ES-I3 (cell line): ENCODE measurements around the gene KCNQ4.

Experiments
- H3K36me3 ChIP-seq: 2 replicates; pipeline ENCODE4 v1.6.1; 2013; ENCODE audit warnings: mild to moderate bottlenecking, low read length, control low read depth, moderate library complexity; ENCODE audit not compliant: insufficient read depth
- H3K4me1 ChIP-seq: 2 replicates; pipeline ENCODE4 v1.6.1; 2013; ENCODE audit warnings: mild to moderate bottlenecking, control low read depth, low read length; ENCODE audit not compliant: insufficient read depth
- H3K9ac ChIP-seq: 2 replicates; pipeline ENCODE4 v1.6.1; 2013; ENCODE audit warnings: low read depth, mild to moderate bottlenecking, low read length, moderate library complexity
- H3K9me3 ChIP-seq: 2 replicates; pipeline ENCODE4 v1.6.1; 2013; ENCODE audit warnings: mild to moderate bottlenecking, low read length, moderate library complexity; ENCODE audit not compliant: control insufficient read depth, insufficient read depth

The KCNQ4 gene

GRCh38 chr1:40763742-40764532, 19.6 kb upstream of the KCNQ4 start:
- no peaks in the 10 kb centered on the region for H3K9me3 ChIP-seq
- peaks cover 10% of the 10 kb centered on the region for H3K36me3 ChIP-seq
- no peak overlapping the region for H3K9ac ChIP-seq
- no peaks in the 10 kb centered on the region for H3K4me1 ChIP-seq

GRCh38 chr1:40764981-40765380, 18.6 kb upstream of the KCNQ4 start:
- H3K9ac ChIP-seq, result no peak overlapping the region
- H3K4me1 ChIP-seq, result 0 out of 2 replicates have a peak, but pooled peaks cover 3% of the 10 kb centered on the region
- H3K36me3 ChIP-seq, result peaks cover 14% of the 10 kb centered on the region
- H3K9me3 ChIP-seq, result no peaks in the 10 kb centered on the region

GRCh38 chr1:40766017-40766416, 17.6 kb upstream of the KCNQ4 start:
- peaks cover 16% of the 10 kb centered on the region for H3K36me3 ChIP-seq
- H3K4me1 ChIP-seq, result 0 out of 2 replicates have a peak, but pooled peaks cover 3% of the 10 kb centered on the region
- H3K9ac ChIP-seq, result no peak overlapping the region
- no peaks in the 10 kb centered on the region for H3K9me3 ChIP-seq

- Histone ChIP-seq H3K9ac (no peak overlapping the region), H3K36me3 (peaks cover 16% of the 10 kb centered on the region), H3K9me3 (no peaks in the 10 kb centered on the region), H3K4me1 (0 out of 2 replicates have a peak, but pooled peaks cover 3% of the 10 kb centered on the region)
Measured at GRCh38 chr1:40766560-40766959, 17.0 kb upstream of the KCNQ4 start.

- Histone ChIP-seq H3K9me3 (no peaks in the 10 kb centered on the region), H3K4me1 (0 out of 2 replicates have a peak, but pooled peaks cover 3% of the 10 kb centered on the region), H3K36me3 (peaks cover 14% of the 10 kb centered on the region), H3K9ac (no peak overlapping the region)
Measured at GRCh38 chr1:40768146-40768990, 15.2 kb upstream of the KCNQ4 start.

- Histone ChIP-seq H3K4me1 (0 out of 2 replicates have a peak, but pooled peaks cover 3% of the 10 kb centered on the region), H3K36me3 (peaks cover 9% of the 10 kb centered on the region), H3K9ac (no peak overlapping the region), H3K9me3 (no peaks in the 10 kb centered on the region)
Measured at GRCh38 chr1:40769815-40770214, 13.8 kb upstream of the KCNQ4 start.

GRCh38 chr1:40770296-40771070, 13.1 kb upstream of the KCNQ4 start:
- Histone ChIP-seq H3K9me3 (no peaks in the 10 kb centered on the region), H3K9ac (no peak overlapping the region), H3K36me3 (peaks cover 9% of the 10 kb centered on the region), H3K4me1 (0 out of 2 replicates have a peak, but pooled peaks cover 3% of the 10 kb centered on the region)

GRCh38 chr1:40772146-40772955, 11.2 kb upstream of the KCNQ4 start:
- Histone ChIP-seq H3K4me1 (0 out of 2 replicates have a peak, but pooled peaks cover 3% of the 10 kb centered on the region), H3K36me3 (peaks cover 9% of the 10 kb centered on the region), H3K9ac (no peak overlapping the region), H3K9me3 (peaks cover 7% of the 10 kb centered on the region)

- Histone ChIP-seq H3K9ac (no peak overlapping the region), H3K36me3 (peaks cover 7% of the 10 kb centered on the region), H3K9me3 (peaks cover 9% of the 10 kb centered on the region), H3K4me1 (0 out of 2 replicates have a peak, but pooled peaks cover 3% of the 10 kb centered on the region)
Measured at GRCh38 chr1:40773748-40774265, 9.8 kb upstream of the KCNQ4 start.

- peaks cover 9% of the 10 kb centered on the region for H3K9me3 ChIP-seq
- H3K9ac ChIP-seq, result no peak overlapping the region
- H3K36me3 ChIP-seq, result peaks cover 2% of the 10 kb centered on the region
Measured at GRCh38 chr1:40774266-40774998, 9.2 kb upstream of the KCNQ4 start.

GRCh38 chr1:40776236-40777072, 7.1 kb upstream of the KCNQ4 start:
- Histone ChIP-seq H3K9ac (no peak overlapping the region), H3K4me1 (no peaks in the 10 kb centered on the region), H3K9me3 (peaks cover 9% of the 10 kb centered on the region), H3K36me3 (no peaks in the 10 kb centered on the region; the same call in 1 of the 2 replicates)

More at GRCh38 chr1:40774266-40774998, 9.2 kb upstream of the KCNQ4 start:
- 0 out of 2 replicates have a peak, but pooled peaks cover 2% of the 10 kb centered on the region for H3K4me1 ChIP-seq
